K562 (cell line): ENCODE data around the gene GRAMD1B.

ENCODE experiments used
- COPS2 ChIP-seq: fragments of 450-650 bp; conservative IDR thresholded peaks from 2 replicates; pipeline ENCODE4 v1.6.1; 2016; ENCODE audit warnings: mild to moderate bottlenecking, moderate library complexity
- CTCF ChIP-seq, 3 experiments: IDR thresholded peaks in 2 of 3; conservative IDR thresholded peaks in 1 of 3; 2 replicates each; pipeline ENCODE4 v1.5.1; 2011 to 2012; ENCODE audit warnings: low read length in 3 of 3, mild to moderate bottlenecking in 3 of 3, control low read depth in 2 of 3, improper control_type of control experiment in 1 of 3, inconsistent platforms in 1 of 3, low read depth in 1 of 3, mixed read lengths in 1 of 3, moderate library complexity in 1 of 3; ENCODE audit not compliant: insufficient read depth in 2 of 3
- FOXP1 ChIP-seq: sonication (generic); formaldehyde crosslinking; IDR thresholded peaks from 2 replicates; pipeline ENCODE4 v1.8.0; 2022; ENCODE audit warnings: mild to moderate bottlenecking, missing genetic modification reagents
- HDAC8 ChIP-seq: fragments of 450-650 bp; IDR thresholded peaks from 2 replicates; pipeline ENCODE4 v1.6.1; 2016; ENCODE audit warnings: mild to moderate bottlenecking, missing genetic modification characterization, moderate library complexity, missing compliant biosample characterization
- JUN ChIP-seq, 2 experiments: sonication (generic) in 1 of 2; formaldehyde crosslinking in 1 of 2; IDR thresholded peaks; 2 replicates each; pipeline versions ENCODE4 v1.6.1 to v1.8.0; 2012 to 2022; ENCODE audit warnings: borderline replicate concordance in 2 of 2, mild to moderate bottlenecking in 2 of 2, improper control_type of control experiment in 1 of 2, low read depth in 1 of 2, low read length in 1 of 2, missing genetic modification reagents in 1 of 2
- MAFG ChIP-seq: fragments of 450-650 bp; conservative IDR thresholded peaks from 2 replicates; pipeline ENCODE4 v1.6.1; 2016; ENCODE audit warnings: missing genetic modification characterization, missing compliant biosample characterization
- POLR2A ChIP-seq: fragments of 450-650 bp; conservative IDR thresholded peaks from 2 replicates; pipeline ENCODE4 v1.6.1; 2016
- PURB ChIP-seq: sonication (generic); formaldehyde crosslinking; IDR thresholded peaks from 2 replicates; pipeline ENCODE4 v1.9.0; 2021; ENCODE audit warnings: low read depth, mild to moderate bottlenecking, missing genetic modification reagents
- SIN3A ChIP-seq, 2 experiments: fragments of 150-350 bp in 1 of 2; IDR thresholded peaks; 2 replicates each; pipeline ENCODE4 v1.6.1; 2011 to 2016; ENCODE audit warnings: borderline replicate concordance in 2 of 2, low read depth in 2 of 2, low read length in 2 of 2, mild to moderate bottlenecking in 2 of 2, moderate library complexity in 2 of 2; ENCODE audit not compliant: control insufficient read depth in 1 of 2
- TRIM28 ChIP-seq: fragments of 450-650 bp; IDR thresholded peaks from 2 replicates; pipeline ENCODE4 v1.6.1; 2017
- ZNF274 ChIP-seq: IDR thresholded peaks from 2 replicates; pipeline ENCODE4 v1.6.1; 2011; ENCODE audit warnings: low read depth, mild to moderate bottlenecking, low read length, moderate library complexity, borderline replicate concordance
- ZNF511 ChIP-seq: sonication (generic); formaldehyde crosslinking; IDR thresholded peaks from 2 replicates; pipeline ENCODE4 v1.8.0; 2022; ENCODE audit warnings: mild to moderate bottlenecking, missing genetic modification reagents
- ZNF57 ChIP-seq: fragments of 450-650 bp; formaldehyde crosslinking; IDR thresholded peaks from 2 replicates; pipeline ENCODE4 v1.4.0; 2020; ENCODE audit warnings: mild to moderate bottlenecking, moderate library complexity
- ZNF586 ChIP-seq: fragments of 450-650 bp; formaldehyde crosslinking; conservative IDR thresholded peaks from 2 replicates; pipeline ENCODE4 v1.4.0; 2020; ENCODE audit warnings: mild to moderate bottlenecking, moderate library complexity

GRCh38 chr11:123597859-123598258, 167.8 kb downstream of the GRAMD1B start:
- TF ChIP-seq PURB = no peak
- TF ChIP-seq COPS2 = no peak
- no peak for TF ChIP-seq HDAC8 (tag)
- TF ChIP-seq POLR2A = no peak
- TF ChIP-seq ZNF511 (CRISPR knock-in tag) = no peak
- no peak for TF ChIP-seq ZNF57 (CRISPR knock-in tag)
- no peak for TF ChIP-seq ZNF274
- TF ChIP-seq TRIM28 = no peak
- TF ChIP-seq CTCF (IDR thresholded peaks at IDR 0.05 in 2 of 3, conservative IDR thresholded peaks at IDR 0.05 in 1 of 3; ENCODE audit: insufficient read depth in 2 of 3, low read depth in 1 of 3, low read length in 3 of 3) = peak in 1 of 3 experiments; percentile 40; a peak in 1 of 6 replicates
- TF ChIP-seq ZNF586 = no peak
- TF ChIP-seq FOXP1 (CRISPR knock-in tag) = no peak
- no peak for TF ChIP-seq MAFG
- TF ChIP-seq SIN3A (IDR thresholded peaks at IDR 0.05; ENCODE audit: borderline replicate concordance in 2 of 2, control insufficient read depth in 1 of 2, low read depth in 2 of 2, low read length in 2 of 2) = no peak
- no peak for TF ChIP-seq JUN (IDR thresholded peaks at IDR 0.05; ENCODE audit: borderline replicate concordance, low read depth, low read length)
- no peak for TF ChIP-seq JUN (CRISPR knock-in tag; IDR thresholded peaks at IDR 0.05; ENCODE audit: borderline replicate concordance)
